Suprapubic skin (tissue), 3 donors: Measurements from ENCODE around the gene POR.

Experiments used
- POLR2AphosphoS5 ChIP-seq, 3 donors: sonication (generic); formaldehyde crosslinking; IDR thresholded peaks; one replicate each; pipeline ENCODE4 v1.6.1; 2017; ENCODE audit warnings: antibody characterized with exemption in 3 of 3
- TF ChIP-seq, protein P1 (sequence below), 2 donors: fragments of 200-600 bp in 1 of 2; fragments of 450-650 bp in 1 of 2; sonication (generic) in 1 of 2; IDR thresholded peaks; one replicate each; pipeline ENCODE4 v1.5.1; 2016 to 2019; ENCODE audit warnings: antibody characterized with exemption in 2 of 2, mild to moderate bottlenecking in 1 of 2, moderate library complexity in 1 of 2

GRCh38 chr7:75891815-75892411 is 23.0 kb upstream of the POR start:
- TF ChIP-seq, protein P1, sequence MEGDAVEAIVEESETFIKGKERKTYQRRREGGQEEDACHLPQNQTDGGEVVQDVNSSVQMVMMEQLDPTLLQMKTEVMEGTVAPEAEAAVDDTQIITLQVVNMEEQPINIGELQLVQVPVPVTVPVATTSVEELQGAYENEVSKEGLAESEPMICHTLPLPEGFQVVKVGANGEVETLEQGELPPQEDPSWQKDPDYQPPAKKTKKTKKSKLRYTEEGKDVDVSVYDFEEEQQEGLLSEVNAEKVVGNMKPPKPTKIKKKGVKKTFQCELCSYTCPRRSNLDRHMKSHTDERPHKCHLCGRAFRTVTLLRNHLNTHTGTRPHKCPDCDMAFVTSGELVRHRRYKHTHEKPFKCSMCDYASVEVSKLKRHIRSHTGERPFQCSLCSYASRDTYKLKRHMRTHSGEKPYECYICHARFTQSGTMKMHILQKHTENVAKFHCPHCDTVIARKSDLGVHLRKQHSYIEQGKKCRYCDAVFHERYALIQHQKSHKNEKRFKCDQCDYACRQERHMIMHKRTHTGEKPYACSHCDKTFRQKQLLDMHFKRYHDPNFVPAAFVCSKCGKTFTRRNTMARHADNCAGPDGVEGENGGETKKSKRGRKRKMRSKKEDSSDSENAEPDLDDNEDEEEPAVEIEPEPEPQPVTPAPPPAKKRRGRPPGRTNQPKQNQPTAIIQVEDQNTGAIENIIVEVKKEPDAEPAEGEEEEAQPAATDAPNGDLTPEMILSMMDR (IDR thresholded peaks at IDR 0.05): no peak
- TF ChIP-seq POLR2AphosphoS5 (IDR thresholded peaks at IDR 0.05): no peak
